Adrenal gland (tissue), 5 donors: Measurements from ENCODE around the gene TICRR.

Experiments used
- CTCF ChIP-seq, 6 experiments: fragments of 450-650 bp in 4 of 6; fragments of 200-600 bp in 2 of 6; sonication (generic) in 1 of 6; IDR thresholded peaks; 1 replicate in 5 of 6; 2 replicates in 1 of 6; pipeline versions ENCODE4 v1.5.1 to v1.8.0; 2016 to 2021; ENCODE audit warnings: antibody characterized with exemption in 6 of 6, mild to moderate bottlenecking in 2 of 6, moderate library complexity in 1 of 6
- POLR2A ChIP-seq, 2 donors: fragments of 450-650 bp; IDR thresholded peaks; one replicate each; pipeline ENCODE4 v1.6.1; 2017; ENCODE audit warnings: antibody characterized with exemption in 2 of 2, mild to moderate bottlenecking in 2 of 2, moderate library complexity in 1 of 2
- donor health status: DM: no; HTN: no; CAD: no.

GRCh38 chr15:89555768-89556167 lies 19.5 kb upstream of the TICRR start:
- TF ChIP-seq POLR2A (IDR thresholded peaks at IDR 0.05) (no peak), CTCF (IDR thresholded peaks at IDR 0.05) (no peak)
